ENCODE data around the gene TIMMDC1.

DNA sequence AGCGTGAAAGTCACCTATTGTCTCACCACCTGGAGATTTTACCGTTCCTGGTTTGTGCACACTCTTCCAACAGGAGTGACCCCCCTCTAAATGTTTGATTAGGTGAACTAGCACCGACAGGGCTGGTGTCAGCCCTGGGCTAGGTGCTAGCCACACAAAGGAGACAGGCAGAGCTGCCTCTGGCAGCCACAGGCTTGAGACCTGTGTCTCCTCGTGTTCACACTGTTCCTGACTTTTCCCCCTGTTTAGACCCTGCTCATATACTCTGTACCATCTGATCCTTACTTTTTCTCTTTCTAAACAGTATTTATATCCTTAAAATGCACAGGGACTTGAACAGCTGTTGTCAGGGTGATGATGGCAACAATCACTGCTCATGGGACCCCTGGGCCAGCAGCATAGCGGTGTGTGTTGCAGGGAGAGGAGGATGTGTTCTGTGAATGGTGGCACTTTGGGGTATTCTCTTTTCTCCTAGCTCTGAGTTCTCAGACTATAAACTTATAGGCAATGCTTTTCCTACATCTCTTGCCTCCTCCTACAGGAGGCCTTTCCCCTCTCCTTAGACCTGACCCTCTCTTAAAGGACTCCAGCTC is 55.6 kb downstream of the TIMMDC1 start:
- TF ChIP-seq, protein P1, sequence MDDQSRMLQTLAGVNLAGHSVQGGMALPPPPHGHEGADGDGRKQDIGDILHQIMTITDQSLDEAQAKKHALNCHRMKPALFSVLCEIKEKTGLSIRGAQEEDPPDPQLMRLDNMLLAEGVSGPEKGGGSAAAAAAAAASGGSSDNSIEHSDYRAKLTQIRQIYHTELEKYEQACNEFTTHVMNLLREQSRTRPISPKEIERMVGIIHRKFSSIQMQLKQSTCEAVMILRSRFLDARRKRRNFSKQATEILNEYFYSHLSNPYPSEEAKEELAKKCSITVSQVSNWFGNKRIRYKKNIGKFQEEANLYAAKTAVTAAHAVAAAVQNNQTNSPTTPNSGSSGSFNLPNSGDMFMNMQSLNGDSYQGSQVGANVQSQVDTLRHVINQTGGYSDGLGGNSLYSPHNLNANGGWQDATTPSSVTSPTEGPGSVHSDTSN (CRISPR knock-in tag; IDR thresholded peaks at IDR 0.05) = no peak
- no peak for TF ChIP-seq ZNF140 (tag by site-specific recombination; IDR thresholded peaks at IDR 0.05)
- TF ChIP-seq, protein P2, sequence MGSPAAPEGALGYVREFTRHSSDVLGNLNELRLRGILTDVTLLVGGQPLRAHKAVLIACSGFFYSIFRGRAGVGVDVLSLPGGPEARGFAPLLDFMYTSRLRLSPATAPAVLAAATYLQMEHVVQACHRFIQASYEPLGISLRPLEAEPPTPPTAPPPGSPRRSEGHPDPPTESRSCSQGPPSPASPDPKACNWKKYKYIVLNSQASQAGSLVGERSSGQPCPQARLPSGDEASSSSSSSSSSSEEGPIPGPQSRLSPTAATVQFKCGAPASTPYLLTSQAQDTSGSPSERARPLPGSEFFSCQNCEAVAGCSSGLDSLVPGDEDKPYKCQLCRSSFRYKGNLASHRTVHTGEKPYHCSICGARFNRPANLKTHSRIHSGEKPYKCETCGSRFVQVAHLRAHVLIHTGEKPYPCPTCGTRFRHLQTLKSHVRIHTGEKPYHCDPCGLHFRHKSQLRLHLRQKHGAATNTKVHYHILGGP (tag by site-specific recombination; IDR thresholded peaks at IDR 0.05) = no peak
